ENCODE results near the gene VAT1L. TPM values are rescaled to one million over a fixed set of nuclear protein-coding genes. Genes with fewer than 3 reads are reported as not detected.

Gene VAT1L
- total RNA-seq, 1 donor from 2014 or later, result 17.9 TPM

- H3K4me3 Mint-ChIP-seq (ENCODE audit: unreplicated experiment), result no peak overlapping the region
- peaks cover 1% of the 10 kb centered on the region for H3K4me1 Mint-ChIP-seq (ENCODE audit: low read depth, unreplicated experiment)
- H3K27me3 Mint-ChIP-seq (ENCODE audit: unreplicated experiment), result peaks cover 2% of the 10 kb centered on the region
- no peak overlapping the region for H3K27ac Mint-ChIP-seq (ENCODE audit: unreplicated experiment)
- no peaks in the 10 kb centered on the region for H3K36me3 Mint-ChIP-seq (ENCODE audit: unreplicated experiment)
- DNase-seq, result no peak
- TF ChIP-seq CTCF (IDR thresholded peaks at IDR 0.05; ENCODE audit: partially characterized antibody, unreplicated experiment), result no peak
- H3K9me3 Mint-ChIP-seq (ENCODE audit: unreplicated experiment), result peaks cover 2% of the 10 kb centered on the region
Measured at GRCh38 chr16:77763994-77764393, 24.4 kb upstream of the VAT1L start.

GRCh38 chr16:77767211-77767610 lies 21.2 kb upstream of the VAT1L start:
- Mint-ChIP-seq H3K27me3 (ENCODE audit: unreplicated experiment) (no peaks in the 10 kb centered on the region), H3K4me3 (ENCODE audit: unreplicated experiment) (no peak overlapping the region), H3K4me1 (ENCODE audit: low read depth, unreplicated experiment) (peaks cover 2% of the 10 kb centered on the region), H3K36me3 (ENCODE audit: unreplicated experiment) (no peaks in the 10 kb centered on the region), H3K27ac (ENCODE audit: unreplicated experiment) (no peak overlapping the region), H3K9me3 (ENCODE audit: unreplicated experiment) (peaks cover 2% of the 10 kb centered on the region)
- TF ChIP-seq CTCF (IDR thresholded peaks at IDR 0.05; ENCODE audit: partially characterized antibody, unreplicated experiment), result no peak
- DNase-seq, result no peak

- H3K27ac Mint-ChIP-seq (ENCODE audit: unreplicated experiment), result no peak overlapping the region
Measured at GRCh38 chr16:77767826-77768225, 20.5 kb upstream of the VAT1L start.

GRCh38 chr16:77775911-77776909 lies 12.2 kb upstream of the VAT1L start:
- H3K27ac Mint-ChIP-seq (ENCODE audit: unreplicated experiment), result no peak overlapping the region
- peaks cover 2% of the 10 kb centered on the region for H3K4me1 Mint-ChIP-seq (ENCODE audit: low read depth, unreplicated experiment)
- no peak for TF ChIP-seq CTCF (IDR thresholded peaks at IDR 0.05; ENCODE audit: partially characterized antibody, unreplicated experiment)
- no peak for DNase-seq
- no peaks in the 10 kb centered on the region for H3K36me3 Mint-ChIP-seq (ENCODE audit: unreplicated experiment)
- H3K4me3 Mint-ChIP-seq (ENCODE audit: unreplicated experiment), result no peak overlapping the region
- peaks cover 2% of the 10 kb centered on the region for H3K27me3 Mint-ChIP-seq (ENCODE audit: unreplicated experiment)
- H3K9me3 Mint-ChIP-seq (ENCODE audit: unreplicated experiment), result no peaks in the 10 kb centered on the region

More at GRCh38 chr16:77767826-77768225, 20.5 kb upstream of the VAT1L start:
- TF ChIP-seq CTCF (IDR thresholded peaks at IDR 0.05; ENCODE audit: partially characterized antibody, unreplicated experiment), result no peak
- Mint-ChIP-seq H3K9me3 (ENCODE audit: unreplicated experiment) (peaks cover 2% of the 10 kb centered on the region), H3K4me3 (ENCODE audit: unreplicated experiment) (no peak overlapping the region), H3K27me3 (ENCODE audit: unreplicated experiment) (no peaks in the 10 kb centered on the region), H3K36me3 (ENCODE audit: unreplicated experiment) (no peaks in the 10 kb centered on the region), H3K4me1 (ENCODE audit: low read depth, unreplicated experiment) (peaks cover 2% of the 10 kb centered on the region)
- no peak for DNase-seq

- no peak for TF ChIP-seq CTCF (IDR thresholded peaks at IDR 0.05; ENCODE audit: partially characterized antibody, unreplicated experiment)
- Mint-ChIP-seq H3K27ac (ENCODE audit: unreplicated experiment) (no peak overlapping the region), H3K27me3 (ENCODE audit: unreplicated experiment) (peaks cover 2% of the 10 kb centered on the region), H3K4me1 (ENCODE audit: low read depth, unreplicated experiment) (peaks cover 3% of the 10 kb centered on the region), H3K9me3 (ENCODE audit: unreplicated experiment) (no peaks in the 10 kb centered on the region), H3K36me3 (ENCODE audit: unreplicated experiment) (no peaks in the 10 kb centered on the region), H3K4me3 (ENCODE audit: unreplicated experiment) (no peak overlapping the region)
- no peak for DNase-seq
Measured at GRCh38 chr16:77777745-77778144, 10.6 kb upstream of the VAT1L start.

All from glutamatergic neuron (in vitro differentiated cells).